ENCODE data around the gene UBE2H.
A peak's percentile ranks its signal among the peaks of the same experiment; 100 is the strongest.

Gene UBE2H

DNA sequence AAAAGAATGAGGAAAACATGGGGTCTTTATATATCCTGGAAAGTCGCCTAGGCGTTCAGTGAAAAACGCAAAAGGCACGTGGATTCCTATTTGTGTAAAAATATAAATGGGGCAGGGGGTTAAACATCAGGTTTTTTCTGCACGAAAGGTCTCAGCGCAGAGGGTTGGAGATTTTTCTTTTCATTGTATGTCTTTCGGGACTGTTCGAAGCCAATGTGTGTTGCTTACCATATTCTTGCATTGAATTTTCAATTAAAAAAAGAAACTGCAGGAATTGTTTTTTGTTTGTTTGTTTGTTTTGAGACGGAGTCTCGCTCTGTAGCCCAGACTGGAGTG lies 169.2 kb downstream of the UBE2H start:
- Histone ChIP-seq H3K4me1 (ENCODE audit: insufficient read depth, insufficient read length) (peaks cover 4% of the 10 kb centered on the region), H3K27me3 (ENCODE audit: insufficient read depth, insufficient read length) (peaks cover 85% of the 10 kb centered on the region), H3K4me3 (ENCODE audit: insufficient read length, low read depth) (no peak overlapping the region), H3K36me3 (ENCODE audit: insufficient read depth, insufficient read length, low read length) (no peaks in the 10 kb centered on the region), H3K9me3 (ENCODE audit: insufficient read depth, low read length) (no peaks in the 10 kb centered on the region), H3K9ac (ENCODE audit: insufficient read length, low read depth) (no peak overlapping the region)
- TF ChIP-seq ZNF274 (IDR thresholded peaks at IDR 0.05; ENCODE audit: low read depth, low read length), result no peak
- DNase-seq (ENCODE audit: low read depth, low spot score), result no peak

DNA sequence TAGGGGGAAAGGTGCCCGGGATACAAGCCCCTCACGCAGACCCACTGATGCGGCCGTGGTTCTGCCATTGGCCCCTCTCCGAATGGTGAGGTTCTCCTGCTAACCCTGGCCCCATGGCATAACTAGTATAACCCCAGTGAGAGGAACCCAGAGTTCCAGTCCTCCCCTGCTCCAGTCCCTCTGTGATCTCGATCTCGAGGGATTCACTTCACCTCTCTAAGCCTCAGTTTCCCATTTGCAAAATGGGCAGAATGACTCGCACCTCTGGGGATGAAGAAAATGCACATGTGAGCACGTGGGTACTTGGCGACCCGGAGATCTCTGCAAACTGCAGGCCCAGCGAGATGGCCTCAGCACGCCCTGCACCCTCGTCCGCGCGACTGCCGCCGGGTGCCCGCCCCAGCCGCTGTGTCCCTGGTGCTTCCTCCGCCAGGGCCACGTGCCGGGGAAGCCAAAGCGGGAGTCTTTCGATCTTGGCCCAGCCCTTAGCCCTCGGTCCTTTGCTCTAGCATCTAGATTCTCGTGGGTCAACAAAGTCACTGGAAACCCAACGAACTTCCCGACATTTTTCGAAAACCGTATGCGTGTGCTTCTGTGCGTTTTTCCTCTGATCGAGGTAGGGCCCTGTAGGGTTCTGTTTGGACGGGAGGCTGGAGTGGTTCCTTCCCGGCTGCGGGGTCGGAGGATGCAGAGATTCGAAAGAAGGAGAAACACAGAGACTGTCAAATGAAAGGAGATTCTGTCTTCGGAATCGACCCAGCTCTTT lies 169.8 kb downstream of the UBE2H start:
- Histone ChIP-seq H3K27me3 (ENCODE audit: insufficient read depth, insufficient read length) (peaks cover 86% of the 10 kb centered on the region), H3K4me1 (ENCODE audit: insufficient read depth, insufficient read length) (peaks cover 6% of the 10 kb centered on the region), H3K9me3 (ENCODE audit: insufficient read depth, low read length) (no peaks in the 10 kb centered on the region), H3K9ac (ENCODE audit: insufficient read length, low read depth) (no peak overlapping the region), H3K4me3 (ENCODE audit: insufficient read length, low read depth) (no peak overlapping the region), H3K36me3 (ENCODE audit: insufficient read depth, insufficient read length, low read length) (no peaks in the 10 kb centered on the region)
- no peak for DNase-seq (ENCODE audit: low read depth, low spot score)
- TF ChIP-seq SUZ12 (IDR thresholded peaks at IDR 0.05; ENCODE audit: extremely low read depth, insufficient read depth, insufficient read length), result peak; percentile 23
- no peak for TF ChIP-seq ZNF274 (IDR thresholded peaks at IDR 0.05; ENCODE audit: low read depth, low read length)

DNA sequence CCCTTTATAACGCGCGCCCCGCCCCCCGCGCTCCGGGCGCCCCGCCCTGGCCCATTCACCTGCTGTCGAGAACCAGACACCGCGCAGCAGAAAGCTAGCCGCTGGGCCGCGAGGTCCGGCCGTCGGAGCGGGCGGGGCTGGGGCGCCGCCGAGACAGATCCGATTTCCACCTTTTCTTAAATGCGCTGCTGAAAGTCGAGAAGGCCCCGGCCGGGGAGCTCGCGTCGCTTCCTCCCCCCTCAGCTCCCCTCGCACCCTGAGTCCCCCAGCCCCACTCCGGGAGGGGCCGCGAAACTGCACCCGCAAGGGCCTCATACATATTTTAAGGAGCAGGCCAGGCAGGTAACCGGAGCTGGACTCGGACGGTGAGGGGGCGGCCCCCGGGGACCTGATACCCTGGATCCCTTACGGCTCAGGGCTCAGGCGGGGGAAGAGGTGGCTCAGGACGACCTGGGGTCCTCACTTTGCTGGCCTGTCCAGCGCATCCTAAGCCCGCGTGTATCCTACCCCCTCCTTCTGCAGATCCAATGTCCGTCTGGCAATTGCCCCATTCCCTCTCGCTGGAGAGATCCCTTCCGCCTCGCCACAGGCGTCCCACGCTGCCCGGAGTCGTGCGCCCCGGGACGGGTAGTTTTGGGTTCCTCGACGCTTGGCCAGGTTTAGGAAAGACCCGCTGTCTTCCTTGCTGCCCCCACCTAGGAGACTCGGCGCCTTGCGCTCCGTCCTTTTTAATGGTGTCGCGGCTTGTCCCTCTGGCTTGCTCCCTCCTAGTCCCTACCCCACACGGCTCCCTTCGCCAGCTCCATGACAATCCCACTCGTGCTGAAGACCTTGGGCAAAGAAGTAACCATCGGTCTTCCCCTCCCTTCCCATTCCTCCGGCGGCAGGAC lies 170.6 kb downstream of the UBE2H start:
- H3K9ac ChIP-seq (ENCODE audit: insufficient read length, low read depth), result no peak overlapping the region
- H3K4me1 ChIP-seq (ENCODE audit: insufficient read depth, insufficient read length), result peaks cover 7% of the 10 kb centered on the region
- DNase-seq (ENCODE audit: low read depth, low spot score), result no peak

DNA sequence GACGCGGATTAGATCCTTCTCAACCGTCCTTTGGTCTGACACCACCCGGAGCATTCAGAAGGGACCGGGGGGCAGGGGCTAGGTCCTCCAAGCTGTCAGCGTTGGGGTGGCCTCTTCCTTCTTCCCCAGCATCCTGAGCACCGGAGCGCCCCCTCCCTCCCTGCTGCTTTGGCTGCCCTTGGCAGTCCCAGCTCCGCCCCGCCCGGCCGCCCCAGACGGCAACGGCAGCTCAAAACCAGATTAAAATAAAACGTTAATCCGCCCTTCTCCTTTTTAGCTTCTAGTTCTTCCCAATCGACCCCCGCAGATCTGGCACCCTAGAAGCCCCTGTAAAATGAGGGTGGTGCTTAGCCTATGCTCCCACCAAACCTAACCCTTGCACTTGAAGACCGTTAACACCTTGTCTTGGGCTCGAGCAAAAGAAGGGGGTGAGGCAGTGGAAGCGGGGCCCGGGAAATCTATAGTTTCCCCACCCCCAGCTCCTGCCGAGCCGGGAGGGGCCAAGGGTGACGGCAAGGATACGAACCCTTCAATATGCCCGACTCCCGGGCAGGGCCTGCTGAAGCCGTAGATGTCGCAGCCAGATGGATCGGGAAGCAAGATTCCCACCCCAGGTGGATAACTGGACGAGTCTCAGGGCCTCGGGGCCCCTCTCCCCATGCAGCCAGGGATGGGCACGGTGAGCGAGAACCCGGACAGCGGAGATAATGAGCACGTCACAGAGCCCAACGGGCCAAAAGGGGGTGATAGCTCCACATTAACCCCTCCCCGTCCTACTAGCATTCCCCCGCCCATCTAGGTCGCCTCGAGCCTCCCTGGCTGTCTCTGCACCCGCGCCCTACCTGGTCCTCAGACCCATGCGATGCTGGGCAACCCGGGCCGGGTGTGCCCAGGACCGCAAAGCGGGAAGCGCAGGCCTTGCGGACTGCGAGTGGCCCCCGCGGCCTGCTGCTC lies 171.5 kb downstream of the UBE2H start:
- Histone ChIP-seq H3K4me3 (ENCODE audit: insufficient read length, low read depth) (peak overlapping the region; percentile 24), H3K4me1 (ENCODE audit: insufficient read depth, insufficient read length) (peaks cover 7% of the 10 kb centered on the region), H3K9ac (ENCODE audit: insufficient read length, low read depth) (peak overlapping the region; percentile 32), H3K9me3 (ENCODE audit: insufficient read depth, low read length) (no peaks in the 10 kb centered on the region), H3K36me3 (ENCODE audit: insufficient read depth, insufficient read length, low read length) (no peaks in the 10 kb centered on the region), H3K27me3 (ENCODE audit: insufficient read depth, insufficient read length) (peaks cover 82% of the 10 kb centered on the region)
- TF ChIP-seq SUZ12 (IDR thresholded peaks at IDR 0.05; ENCODE audit: extremely low read depth, insufficient read depth, insufficient read length) (no peak), ZNF274 (IDR thresholded peaks at IDR 0.05; ENCODE audit: low read depth, low read length) (no peak), YY1 (IDR thresholded peaks at IDR 0.05; ENCODE audit: insufficient read depth, insufficient read length) (no peak)
- no peak for DNase-seq (ENCODE audit: low read depth, low spot score)

More for the DNA sequence above, 170.6 kb downstream of the UBE2H start:
- Histone ChIP-seq H3K36me3 (ENCODE audit: insufficient read depth, insufficient read length, low read length) (no peaks in the 10 kb centered on the region), H3K27me3 (ENCODE audit: insufficient read depth, insufficient read length) (peaks cover 87% of the 10 kb centered on the region), H3K9me3 (ENCODE audit: insufficient read depth, low read length) (no peaks in the 10 kb centered on the region), H3K4me3 (ENCODE audit: insufficient read length, low read depth) (no peak overlapping the region)
- TF ChIP-seq SUZ12 (IDR thresholded peaks at IDR 0.05; ENCODE audit: extremely low read depth, insufficient read depth, insufficient read length), result peak; percentile 30
- TF ChIP-seq YY1 (IDR thresholded peaks at IDR 0.05; ENCODE audit: insufficient read depth, insufficient read length), result no peak

Measured in NT2/D1 (cell line).